ENCODE results near the gene KDM1B. TPM values are rescaled to one million over a fixed set of nuclear protein-coding genes. Genes with fewer than 3 reads are reported as not detected.

KDM1B gene
- total and polyA plus RNA-seq, 9 of the 15 experiments (the other 6 are each of a cell fraction or from before 2014, with no cell fraction given) = 1.4 to 58.9 (median 36.3) TPM

DNA sequence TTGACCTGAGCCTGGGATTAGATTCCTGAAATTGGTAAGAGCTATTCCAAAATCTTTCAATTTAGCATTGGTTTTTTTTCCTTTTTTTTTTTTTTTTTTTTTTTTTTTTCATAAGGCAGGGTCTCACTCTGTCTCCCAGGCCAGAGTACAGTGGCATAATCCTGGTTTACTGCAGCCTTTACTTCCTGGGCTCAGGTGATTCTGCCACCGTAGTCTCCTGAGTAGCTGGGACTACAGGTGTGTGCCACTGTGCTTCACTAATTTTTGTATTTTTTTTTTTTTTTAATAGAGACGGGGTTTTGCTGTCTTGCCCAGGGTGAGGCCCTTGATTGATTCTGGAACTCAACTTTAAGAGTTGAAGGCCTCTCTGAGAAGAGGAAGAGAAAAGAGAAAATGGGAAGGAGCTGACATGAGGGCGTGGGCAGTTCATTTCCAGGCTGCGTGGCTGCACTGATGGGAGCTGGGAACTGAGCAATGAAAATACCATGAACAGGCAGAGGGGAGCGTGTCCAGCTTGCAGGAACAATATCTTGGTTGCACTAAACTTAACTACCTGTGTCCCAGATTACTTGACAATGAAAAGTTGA lies 24.6 kb downstream of the KDM1B start:
- H3K4me1 ChIP-seq (replicated peaks in 1 of 2; ENCODE audit: control insufficient read depth in 2 of 2, insufficient read depth in 2 of 2, low read length in 2 of 2) = peaks cover 0 to 2% of the 10 kb centered on the region in 2 experiments; a peak in 1 of 5 replicates
- TF ChIP-seq COPS2 (conservative IDR thresholded peaks at IDR 0.05) = no peak
- TF ChIP-seq RFX1 (IDR thresholded peaks at IDR 0.05) = no peak
- no peak for TF ChIP-seq KDM4B (IDR thresholded peaks at IDR 0.05; ENCODE audit: borderline replicate concordance in 2 of 2, low read depth in 1 of 2)
- TF ChIP-seq ZNF124 (CRISPR knock-in tag; IDR thresholded peaks at IDR 0.05) = no peak
- TF ChIP-seq, protein P1, sequence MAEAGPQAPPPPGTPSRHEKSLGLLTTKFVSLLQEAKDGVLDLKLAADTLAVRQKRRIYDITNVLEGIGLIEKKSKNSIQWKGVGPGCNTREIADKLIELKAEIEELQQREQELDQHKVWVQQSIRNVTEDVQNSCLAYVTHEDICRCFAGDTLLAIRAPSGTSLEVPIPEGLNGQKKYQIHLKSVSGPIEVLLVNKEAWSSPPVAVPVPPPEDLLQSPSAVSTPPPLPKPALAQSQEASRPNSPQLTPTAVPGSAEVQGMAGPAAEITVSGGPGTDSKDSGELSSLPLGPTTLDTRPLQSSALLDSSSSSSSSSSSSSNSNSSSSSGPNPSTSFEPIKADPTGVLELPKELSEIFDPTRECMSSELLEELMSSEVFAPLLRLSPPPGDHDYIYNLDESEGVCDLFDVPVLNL (CRISPR knock-in tag; IDR thresholded peaks at IDR 0.05; ENCODE audit: low read depth) = no peak
- TF ChIP-seq, protein P2, sequence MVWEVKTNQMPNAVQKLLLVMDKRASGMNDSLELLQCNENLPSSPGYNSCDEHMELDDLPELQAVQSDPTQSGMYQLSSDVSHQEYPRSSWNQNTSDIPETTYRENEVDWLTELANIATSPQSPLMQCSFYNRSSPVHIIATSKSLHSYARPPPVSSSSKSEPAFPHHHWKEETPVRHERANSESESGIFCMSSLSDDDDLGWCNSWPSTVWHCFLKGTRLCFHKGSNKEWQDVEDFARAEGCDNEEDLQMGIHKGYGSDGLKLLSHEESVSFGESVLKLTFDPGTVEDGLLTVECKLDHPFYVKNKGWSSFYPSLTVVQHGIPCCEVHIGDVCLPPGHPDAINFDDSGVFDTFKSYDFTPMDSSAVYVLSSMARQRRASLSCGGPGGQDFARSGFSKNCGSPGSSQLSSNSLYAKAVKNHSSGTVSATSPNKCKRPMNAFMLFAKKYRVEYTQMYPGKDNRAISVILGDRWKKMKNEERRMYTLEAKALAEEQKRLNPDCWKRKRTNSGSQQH (CRISPR knock-in tag; IDR thresholded peaks at IDR 0.05) = no peak
- no peak for TF ChIP-seq CHD4 (IDR thresholded peaks at IDR 0.05; ENCODE audit: insufficient read depth, insufficient replicate concordance, low read depth, low read length, poor library complexity, severe bottlenecking)
- WGBS (ENCODE audit: insufficient coverage, low coverage, missing lambda C conversion rate) = 83% methylated on average over 5 of the region's 5 CpGs

More for the DNA sequence above, 24.6 kb downstream of the KDM1B start:
- peaks cover 3% of the 10 kb centered on the region for H3K79me2 ChIP-seq (ENCODE audit: control insufficient read depth, insufficient read depth, low read length)
- H4K20me1 ChIP-seq (replicated peaks; ENCODE audit: control insufficient read depth, insufficient read depth, low read length) = no peaks in the 10 kb centered on the region
- no peaks in the 10 kb centered on the region for H3K9me3 ChIP-seq (replicated peaks; ENCODE audit: control insufficient read depth, insufficient read depth, low read depth, low read length)
- POLR2A ChIA-PET = interaction anchor here (0.6 to 0.7 kb wide), 3 partner anchors 20 to 580 kb away, joined by 3 to 4 read pairs (median 3); partner anchors contain the start of gene FAM8A1
- intact Hi-C loops (cut with micrococcal nuclease) = no loop called here
- no TSS peak for BruUV-seq (replicated peaks)
- no peak for FAIRE-seq
- no peaks in the 10 kb centered on the region for H3K9me1 ChIP-seq (ENCODE audit: control insufficient read depth, insufficient read depth, low read length)
- peaks cover 19% of the 10 kb centered on the region; the same call in 1 of the 3 replicates for H3K36me3 ChIP-seq (ENCODE audit: control insufficient read depth, insufficient read depth, low read length)
- CTCF ChIA-PET (ENCODE audit: low intra/inter-chr PET ratio) = interaction anchor here (0.7 kb wide), 1 partner anchor 773 kb away, joined by 3 read pairs; no protein-coding TSS in a partner anchor
- no peaks in the 10 kb centered on the region for H3K27me3 ChIP-seq (ENCODE audit: control insufficient read depth in 2 of 2, insufficient read depth in 2 of 2, low read length in 2 of 2)
- in situ Hi-C loops (cut with MboI) = no loop called here
- H3K4me3 ChIP-seq = no peak overlapping the region
- no peak overlapping the region for H2AFZ ChIP-seq (ENCODE audit: low read depth, low read length)
- H3K4me2 ChIP-seq (ENCODE audit: insufficient read depth, low read length) = no peak overlapping the region
- ATAC-seq = no peak
- no peak for DNase-seq (ENCODE audit: extremely low read depth in 1 of 4, low spot score in 3 of 4)
- H3K9ac ChIP-seq (ENCODE audit: insufficient read depth in 1 of 2, low read depth in 2 of 2, low read length in 2 of 2) = no peak overlapping the region
- no peak overlapping the region for H3K27ac ChIP-seq (ENCODE audit: extremely low read depth, low read depth, low read length)

All from K562 (cell line).